OCI-LY7 (cell line): ENCODE results near the gene RNASE3. TPM values are rescaled to one million over a fixed set of nuclear protein-coding genes. Genes with fewer than 3 reads are reported as not detected.

Source experiments
- BruUV-seq: library from RNA; stranded (reverse); fragments of 400-500 nt; replicated peaks from 2 replicates; lab custom pipeline; 2021; lab: Mats Ljungman, UMichigan
- CTCF ChIA-PET: fragments of 300-600 bp; sonication (Branson Sonifier 250); formaldehyde crosslinking; loops from one replicate; lab custom pipeline; 2022; ENCODE audit warnings: antibody characterized with exemption; ENCODE audit not compliant: unreplicated experiment; lab: Charles Lee
- POLR2A ChIA-PET: fragments of 300-600 bp; sonication (Branson Sonifier 250); formaldehyde crosslinking; loops from one replicate; lab custom pipeline; 2022; ENCODE audit warnings: antibody characterized with exemption; lab: Charles Lee
- DNase-seq: peaks from one replicate; pipeline ENCODE4 v3.0.0-alpha.2; 2015; ENCODE audit warnings: low spot score
- H2AFZ ChIP-seq: fragments of 200-600 bp; sonication (generic), shearing (Covaris generic); 2 replicates; pipeline ENCODE4 v1.6.1; 2014; ENCODE audit warnings: mild to moderate bottlenecking, antibody characterized with exemption, low read length, moderate library complexity
- H3K27ac ChIP-seq: fragments of 200-600 bp; sonication (generic); 2 replicates; pipeline ENCODE4 v1.5.1; 2014; ENCODE audit warnings: mixed run types, low read depth, mild to moderate bottlenecking, moderate library complexity, low read length, inconsistent platforms; ENCODE audit not compliant: poor library complexity, severe bottlenecking
- H3K36me3 ChIP-seq: fragments of 200-600 bp; sonication (generic); 2 replicates; pipeline ENCODE4 v1.6.1; 2014; ENCODE audit warnings: mild to moderate bottlenecking, antibody characterized with exemption, low read length, moderate library complexity, mixed read lengths; ENCODE audit not compliant: insufficient read depth
- H3K4me1 ChIP-seq: fragments of 200-600 bp; sonication (generic); 2 replicates; pipeline ENCODE4 v1.5.1; 2014; ENCODE audit warnings: mild to moderate bottlenecking, low read length; ENCODE audit not compliant: insufficient read depth, poor library complexity, severe bottlenecking
- H3K4me2 ChIP-seq: fragments of 200-600 bp; sonication (generic); 2 replicates; pipeline ENCODE4 v1.6.1; 2014; ENCODE audit warnings: mild to moderate bottlenecking, low read length
- H3K4me3 ChIP-seq: fragments of 200-600 bp; sonication (generic); 2 replicates; pipeline ENCODE4 v1.5.1; 2014; ENCODE audit warnings: mild to moderate bottlenecking, low read depth, low read length; ENCODE audit not compliant: poor library complexity, severe bottlenecking
- H3K79me2 ChIP-seq: fragments of 200-600 bp; sonication (generic); 2 replicates; pipeline ENCODE4 v1.6.1; 2016; ENCODE audit warnings: low read depth, mild to moderate bottlenecking, low read length, moderate library complexity, mixed read lengths; ENCODE audit not compliant: insufficient read depth
- H3K9me2 ChIP-seq: fragments of 200-600 bp; sonication (generic); 2 replicates; pipeline ENCODE4 v1.6.1; 2016; ENCODE audit warnings: mild to moderate bottlenecking, low read length, mixed read lengths; ENCODE audit not compliant: insufficient read depth
- H3K9me3 ChIP-seq: fragments of 200-600 bp; sonication (generic); 2 replicates; pipeline ENCODE4 v1.6.1; 2014; ENCODE audit warnings: mild to moderate bottlenecking, mixed run types, low read length, mixed read lengths
- H4K20me1 ChIP-seq: fragments of 200-600 bp; sonication (generic); 2 replicates; pipeline ENCODE4 v1.6.1; 2014; ENCODE audit warnings: mild to moderate bottlenecking, antibody characterized with exemption, low read length, moderate library complexity, mixed read lengths; ENCODE audit not compliant: insufficient read depth
- EZH2phosphoT487 ChIP-seq: fragments of 200-600 bp; sonication (generic); IDR thresholded peaks from 2 replicates; pipeline ENCODE4 v1.6.1; 2018; ENCODE audit warnings: low read depth, borderline replicate concordance, mild to moderate bottlenecking, mixed run types, antibody characterized with exemption, low read length, moderate library complexity, mixed read lengths
- intact Hi-C: fragments of 100-400 bp; cut with micrococcal nuclease; formaldehyde crosslinking; loops from one replicate; pipeline ENCODE4 v1.10.0; 2022; ENCODE audit not compliant: unreplicated experiment
- total RNA-seq, 2 experiments: library from RNA; depleted of rRNA in 1 of 2; stranded (reverse); fragments of >200 nt in 1 of 2; shearing (Covaris generic) in 1 of 2; gene quantifications; 2 replicates each; pipeline ENCODE4 v1.2.3, GENCODE V29; 2014 to 2022
- TF ChIP-seq, protein P1 (sequence below): fragments of 200-600 bp; sonication (generic); conservative IDR thresholded peaks from 2 replicates; pipeline ENCODE4 v1.5.1; 2014; ENCODE audit warnings: mild to moderate bottlenecking, antibody characterized with exemption, low read length, moderate library complexity, mixed read lengths

RNASE3 gene
- total RNA-seq, 2 experiments from 2014 or later, result not detected

DNA sequence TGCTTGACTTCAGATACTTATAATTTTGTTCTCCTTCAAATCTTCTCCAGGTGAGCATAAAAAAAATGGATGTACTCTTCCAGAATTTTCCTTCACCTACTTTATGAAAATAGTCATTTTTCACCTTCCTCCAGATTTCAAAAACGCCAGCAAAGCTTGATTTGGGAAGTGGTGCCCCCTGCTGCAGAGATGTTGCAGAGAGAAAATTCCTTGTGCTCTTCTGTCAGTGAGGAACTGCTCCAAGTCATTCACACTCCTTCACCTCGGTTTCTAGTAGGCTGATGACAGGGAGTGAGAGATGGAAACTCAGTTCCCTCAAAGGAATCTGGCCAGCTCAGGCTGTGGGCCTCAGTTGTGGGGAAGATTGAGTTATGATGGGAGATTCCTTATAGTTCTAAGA is 24.2 kb upstream of the RNASE3 start:
- H2AFZ ChIP-seq, result no peak overlapping the region
- no peaks in the 10 kb centered on the region for H3K79me2 ChIP-seq
- no peaks in the 10 kb centered on the region for H3K9me2 ChIP-seq
- BruUV-seq, result no TSS peak
- ChIA-PET CTCF (interaction anchor here (0.6 kb wide), 1 partner anchor 8 kb away, joined by 4 read pairs; no protein-coding TSS in a partner anchor), POLR2A (no interaction called here)
- no peaks in the 10 kb centered on the region for H3K9me3 ChIP-seq
- intact Hi-C loops, result no loop called here
- DNase-seq, result peak; percentile 4
- no peak for TF ChIP-seq EZH2phosphoT487
- TF ChIP-seq, protein P1, sequence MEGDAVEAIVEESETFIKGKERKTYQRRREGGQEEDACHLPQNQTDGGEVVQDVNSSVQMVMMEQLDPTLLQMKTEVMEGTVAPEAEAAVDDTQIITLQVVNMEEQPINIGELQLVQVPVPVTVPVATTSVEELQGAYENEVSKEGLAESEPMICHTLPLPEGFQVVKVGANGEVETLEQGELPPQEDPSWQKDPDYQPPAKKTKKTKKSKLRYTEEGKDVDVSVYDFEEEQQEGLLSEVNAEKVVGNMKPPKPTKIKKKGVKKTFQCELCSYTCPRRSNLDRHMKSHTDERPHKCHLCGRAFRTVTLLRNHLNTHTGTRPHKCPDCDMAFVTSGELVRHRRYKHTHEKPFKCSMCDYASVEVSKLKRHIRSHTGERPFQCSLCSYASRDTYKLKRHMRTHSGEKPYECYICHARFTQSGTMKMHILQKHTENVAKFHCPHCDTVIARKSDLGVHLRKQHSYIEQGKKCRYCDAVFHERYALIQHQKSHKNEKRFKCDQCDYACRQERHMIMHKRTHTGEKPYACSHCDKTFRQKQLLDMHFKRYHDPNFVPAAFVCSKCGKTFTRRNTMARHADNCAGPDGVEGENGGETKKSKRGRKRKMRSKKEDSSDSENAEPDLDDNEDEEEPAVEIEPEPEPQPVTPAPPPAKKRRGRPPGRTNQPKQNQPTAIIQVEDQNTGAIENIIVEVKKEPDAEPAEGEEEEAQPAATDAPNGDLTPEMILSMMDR, result peak; percentile 73
- no peak overlapping the region for H3K27ac ChIP-seq
- no peak overlapping the region for H3K4me2 ChIP-seq
- H4K20me1 ChIP-seq, result no peaks in the 10 kb centered on the region
- H3K4me3 ChIP-seq, result no peak overlapping the region
- H3K4me1 ChIP-seq, result no peaks in the 10 kb centered on the region
- H3K36me3 ChIP-seq, result no peaks in the 10 kb centered on the region

DNA sequence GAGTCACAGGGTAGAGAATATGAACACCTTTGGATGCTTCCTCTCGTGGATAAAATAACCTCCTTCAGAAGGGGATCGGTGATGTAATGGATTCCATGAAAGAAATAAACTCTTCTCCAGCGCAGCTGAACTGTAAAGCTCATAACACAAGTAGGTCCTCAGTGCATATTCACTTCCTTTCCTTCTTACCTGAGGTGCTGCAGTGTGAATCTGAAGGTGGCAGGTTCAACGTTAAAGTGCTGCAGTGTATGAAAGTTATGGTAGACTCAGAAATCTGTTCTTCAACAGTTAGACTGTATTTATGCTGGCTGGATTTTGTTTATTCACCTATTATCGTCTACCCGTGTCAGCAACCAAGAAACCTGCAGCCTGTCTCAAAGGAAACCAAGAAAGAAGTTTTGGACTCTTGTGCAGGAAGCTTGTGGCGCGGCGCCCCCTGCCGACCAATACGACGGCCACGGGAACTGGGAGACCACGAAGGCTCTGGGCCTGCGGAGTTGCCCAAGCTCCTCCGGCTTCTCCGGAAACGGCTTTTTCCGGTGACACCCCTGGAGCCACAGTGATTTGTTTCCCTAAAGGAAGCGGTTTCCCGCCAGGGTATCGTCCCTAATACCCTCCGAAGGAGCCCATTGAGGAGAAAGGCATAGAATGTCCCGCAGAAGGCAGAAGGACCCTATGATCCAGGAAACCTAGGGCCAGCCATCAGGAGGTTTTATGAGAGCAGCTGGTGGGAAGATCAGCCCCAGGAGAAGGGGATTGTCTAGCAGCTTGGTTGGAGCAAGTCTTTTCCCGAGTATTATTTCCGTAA is 17.6 kb upstream of the RNASE3 start:
- no peak overlapping the region for H3K4me3 ChIP-seq
- peak; percentile 56 for DNase-seq
- H2AFZ ChIP-seq, result no peak overlapping the region
- no peaks in the 10 kb centered on the region for H4K20me1 ChIP-seq
- intact Hi-C loops, result loop anchor here (5.0 kb wide), 1 partner anchor 176 kb away; no protein-coding TSS in a partner anchor
- BruUV-seq, result no TSS peak
- H3K27ac ChIP-seq, result no peak overlapping the region
- TF ChIP-seq EZH2phosphoT487, result no peak
- TF ChIP-seq, protein P1, result peak; percentile 88
- H3K9me3 ChIP-seq, result no peaks in the 10 kb centered on the region
- H3K9me2 ChIP-seq, result no peaks in the 10 kb centered on the region
- no peaks in the 10 kb centered on the region for H3K36me3 ChIP-seq
- ChIA-PET CTCF (no interaction called here), POLR2A (no interaction called here)
- no peaks in the 10 kb centered on the region for H3K79me2 ChIP-seq
- H3K4me2 ChIP-seq, result no peak overlapping the region
- H3K4me1 ChIP-seq, result no peaks in the 10 kb centered on the region

DNA sequence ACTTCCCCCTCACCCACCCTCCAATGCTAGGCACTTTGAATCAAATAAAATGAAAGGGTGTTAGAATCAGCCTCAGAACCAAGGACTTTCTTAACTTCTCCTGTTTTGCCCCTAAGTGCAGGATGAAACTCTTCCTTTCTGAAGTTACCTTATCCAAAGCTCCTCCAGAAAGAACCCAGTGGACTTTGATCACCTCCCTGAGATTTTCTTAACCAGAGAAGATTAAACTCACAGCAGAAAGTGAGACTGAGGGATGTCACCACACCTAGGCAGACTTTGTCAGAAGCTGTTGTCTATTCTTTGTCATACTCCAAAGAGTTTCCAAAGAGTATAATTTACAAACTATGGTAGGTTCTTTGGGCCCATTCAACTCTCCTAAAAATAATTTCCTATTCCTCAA is 14.2 kb upstream of the RNASE3 start:
- POLR2A ChIA-PET, result interaction anchor here (0.6 kb wide), 1 partner anchor 181 kb away, joined by 3 read pairs; no protein-coding TSS in a partner anchor
- TF ChIP-seq EZH2phosphoT487, result no peak
- TF ChIP-seq, protein P1, result no peak

More for the DNA sequence above, 14.2 kb upstream of the RNASE3 start:
- Histone ChIP-seq H3K79me2 (no peaks in the 10 kb centered on the region), H4K20me1 (no peaks in the 10 kb centered on the region), H3K4me3 (no peak overlapping the region), H3K4me2 (no peak overlapping the region), H3K27ac (no peak overlapping the region), H3K9me2 (no peaks in the 10 kb centered on the region), H3K36me3 (no peaks in the 10 kb centered on the region), H3K4me1 (no peaks in the 10 kb centered on the region), H3K9me3 (no peaks in the 10 kb centered on the region; the same call in 1 of the 2 replicates), H2AFZ (no peak overlapping the region)
- DNase-seq, result no peak
- CTCF ChIA-PET, result no interaction called here
- no TSS peak for BruUV-seq
- intact Hi-C loops, result no loop called here
